IMR-90 (cell line): ENCODE data around the gene OBI1. TPM values are rescaled to one million over a fixed set of nuclear protein-coding genes. Genes with fewer than 3 reads are reported as not detected.

ENCODE experiments used
- ATAC-seq: fragments of 200-7000 bp; cut with Tn5 transposase; 2 replicates; pipeline ENCODE4 v1.9.1; 2020; ENCODE audit warnings: low read depth, mild to moderate bottlenecking, moderate library complexity
- BruUV-seq: library from RNA; stranded (reverse); fragments of 400-500 nt; replicated peaks from 2 replicates; lab custom pipeline; 2021; lab: Mats Ljungman, UMichigan
- CTCF ChIA-PET: fragments of 300-600 bp; formaldehyde crosslinking; extraction: SDS; loops from one replicate; lab custom pipeline; 2021; ENCODE audit warnings: antibody characterized with exemption; lab: Yijun Ruan, JAX
- POLR2A ChIA-PET: fragments of 300-600 bp; sonication (Branson Sonifier 250); formaldehyde crosslinking; loops from one replicate; lab custom pipeline; 2022; ENCODE audit warnings: antibody characterized with exemption; ENCODE audit not compliant: unreplicated experiment; lab: Charles Lee
- DNase-seq: peaks from one replicate; pipeline ENCODE4 v3.0.0; 2013
- H2AFZ ChIP-seq: replicated peaks from 2 replicates; pipeline ENCODE3; 2013; ENCODE audit warnings: low read length, mild to moderate bottlenecking; ENCODE audit not compliant: poor library complexity
- H2AK5ac ChIP-seq: 2 replicates; pipeline ENCODE4 v1.6.1; 2013; ENCODE audit warnings: low read depth, low read length, inconsistent platforms
- H2AK9ac ChIP-seq: replicated peaks from 2 replicates; pipeline ENCODE3; 2013; ENCODE audit warnings: mild to moderate bottlenecking, low read depth, low read length, moderate library complexity; ENCODE audit not compliant: poor library complexity
- H2BK120ac ChIP-seq: 2 replicates; pipeline ENCODE4 v1.6.1; 2013; ENCODE audit warnings: low read depth, low read length, inconsistent platforms
- H2BK15ac ChIP-seq: 3 replicates; pipeline ENCODE4 v1.6.1; 2013; ENCODE audit warnings: low read depth, low read length, inconsistent platforms
- H2BK20ac ChIP-seq: 2 replicates; pipeline ENCODE4 v1.6.1; 2013; ENCODE audit warnings: low read depth, mild to moderate bottlenecking, inconsistent platforms, low read length, moderate library complexity
- H2BK5ac ChIP-seq: 2 replicates; pipeline ENCODE4 v1.6.1; 2013; ENCODE audit warnings: mild to moderate bottlenecking, low read depth, low read length, inconsistent platforms; ENCODE audit not compliant: poor library complexity, severe bottlenecking
- H3K14ac ChIP-seq: replicated peaks from 2 replicates; pipeline ENCODE4 v1.6.1; 2013; ENCODE audit warnings: low read depth, low read length, inconsistent platforms
- H3K18ac ChIP-seq: 2 replicates; pipeline ENCODE4 v1.6.1; 2013; ENCODE audit warnings: low read depth, low read length, control low read depth
- H3K23ac ChIP-seq: 2 replicates; pipeline ENCODE4 v1.6.1; 2013; ENCODE audit warnings: low read depth, low read length, inconsistent platforms
- H3K27ac ChIP-seq: 2 replicates; pipeline ENCODE4 v1.5.1; 2013; ENCODE audit warnings: mild to moderate bottlenecking, control low read depth, low read length; ENCODE audit not compliant: insufficient read depth
- H3K27me3 ChIP-seq: 2 replicates; pipeline ENCODE4 v1.6.1; 2013; ENCODE audit warnings: low read length; ENCODE audit not compliant: control insufficient read depth, insufficient read depth
- H3K36me3 ChIP-seq: 2 replicates; pipeline ENCODE4 v1.6.1; 2013; ENCODE audit warnings: low read length, mixed read lengths; ENCODE audit not compliant: control insufficient read depth, insufficient read depth
- H3K4ac ChIP-seq: 2 replicates; pipeline ENCODE4 v1.6.1; 2013; ENCODE audit warnings: low read depth, low read length, inconsistent platforms
- H3K4me1 ChIP-seq: 2 replicates; pipeline ENCODE4 v1.6.1; 2013; ENCODE audit warnings: low read length, mixed read lengths; ENCODE audit not compliant: control insufficient read depth, insufficient read depth
- H3K4me2 ChIP-seq: 2 replicates; pipeline ENCODE4 v1.6.1; 2013; ENCODE audit warnings: low read depth, mild to moderate bottlenecking, control low read depth, low read length, moderate library complexity
- H3K4me3 ChIP-seq: 2 replicates; pipeline ENCODE4 v1.5.1; 2013; ENCODE audit warnings: low read depth, mild to moderate bottlenecking, control low read depth, low read length, moderate library complexity; ENCODE audit not compliant: insufficient read depth
- H3K56ac ChIP-seq: 2 replicates; pipeline ENCODE4 v1.6.1; 2013; ENCODE audit warnings: low read length, inconsistent platforms; ENCODE audit not compliant: insufficient read depth; ENCODE audit errors: extremely low read depth
- H3K79me1 ChIP-seq, 2 experiments: 2 replicates each; pipeline ENCODE4 v1.6.1; 2013; ENCODE audit warnings: low read length in 2 of 2, inconsistent platforms in 1 of 2, low read depth in 1 of 2
- H3K9ac ChIP-seq: 2 replicates; pipeline ENCODE4 v1.6.1; 2013; ENCODE audit warnings: low read depth, low read length, control low read depth
- H3K9me1 ChIP-seq: 2 replicates; pipeline ENCODE4 v1.6.1; 2013; ENCODE audit warnings: low read length, inconsistent platforms; ENCODE audit not compliant: insufficient read depth
- H3K9me3 ChIP-seq: 2 replicates; pipeline ENCODE4 v1.6.1; 2013; ENCODE audit warnings: low read length; ENCODE audit not compliant: control insufficient read depth, insufficient read depth
- H4K20me1 ChIP-seq: 2 replicates; pipeline ENCODE4 v1.6.1; 2013; ENCODE audit warnings: low read length, inconsistent platforms; ENCODE audit not compliant: insufficient read depth
- H4K5ac ChIP-seq: 2 replicates; pipeline ENCODE4 v1.6.1; 2013; ENCODE audit warnings: mild to moderate bottlenecking, low read depth, low read length, control low read depth
- H4K8ac ChIP-seq, 2 experiments: 2 replicates each; pipeline ENCODE4 v1.6.1; 2013; ENCODE audit warnings: low read depth in 2 of 2, low read length in 2 of 2, control low read depth in 1 of 2, inconsistent platforms in 1 of 2
- H4K91ac ChIP-seq: 2 replicates; pipeline ENCODE4 v1.6.1; 2013; ENCODE audit warnings: low read depth, low read length, inconsistent platforms; ENCODE audit not compliant: insufficient read depth
- BHLHE40 ChIP-seq: fragments of 150-350 bp; IDR thresholded peaks from 2 replicates; pipeline ENCODE4 v1.6.1; 2016; ENCODE audit warnings: mild to moderate bottlenecking, low read depth, low read length
- CEBPB ChIP-seq: IDR thresholded peaks from 2 replicates; pipeline ENCODE4 v1.6.1; 2012; ENCODE audit warnings: low read depth, low read length, improper control_type of control experiment
- CHD1 ChIP-seq: IDR thresholded peaks from 2 replicates; pipeline ENCODE4 v1.6.1; 2012; ENCODE audit warnings: low read depth, low read length, improper control_type of control experiment
- CTCF ChIP-seq: conservative IDR thresholded peaks from 2 replicates; pipeline ENCODE4 v1.5.1; 2012; ENCODE audit warnings: mild to moderate bottlenecking, low read depth, low read length, improper control_type of control experiment
- ELK1 ChIP-seq: fragments of 150-350 bp; IDR thresholded peaks from 2 replicates; pipeline ENCODE4 v1.6.1; 2016; ENCODE audit warnings: low read depth, mild to moderate bottlenecking, low read length, moderate library complexity, borderline replicate concordance
- FOS ChIP-seq: fragments of 150-350 bp; IDR thresholded peaks from 2 replicates; pipeline ENCODE4 v1.6.1; 2016; ENCODE audit warnings: low read depth, low read length
- MAFK ChIP-seq: IDR thresholded peaks from 2 replicates; pipeline ENCODE4 v1.6.1; 2012; ENCODE audit warnings: low read depth, low read length, improper control_type of control experiment
- MAZ ChIP-seq: IDR thresholded peaks from 2 replicates; pipeline ENCODE4 v1.6.1; 2012; ENCODE audit warnings: low read depth, mild to moderate bottlenecking, low read length, improper control_type of control experiment, moderate library complexity, borderline replicate concordance
- MXI1 ChIP-seq: IDR thresholded peaks from 2 replicates; pipeline ENCODE4 v1.6.1; 2012; ENCODE audit warnings: low read depth, mild to moderate bottlenecking, low read length, moderate library complexity, borderline replicate concordance
- NFE2L2 ChIP-seq: fragments of 150-350 bp; IDR thresholded peaks from 2 replicates; pipeline ENCODE4 v1.6.1; 2016; ENCODE audit warnings: low read depth, mild to moderate bottlenecking, low read length
- POLR2A ChIP-seq: IDR thresholded peaks from 2 replicates; pipeline ENCODE4 v1.6.1; 2012; ENCODE audit warnings: mild to moderate bottlenecking, low read depth, low read length
- RAD21 ChIP-seq: IDR thresholded peaks from 2 replicates; pipeline ENCODE4 v1.6.1; 2012; ENCODE audit warnings: low read length, improper control_type of control experiment
- RCOR1 ChIP-seq: IDR thresholded peaks from 2 replicates; pipeline ENCODE4 v1.6.1; 2012; ENCODE audit warnings: mild to moderate bottlenecking, low read length, improper control_type of control experiment; ENCODE audit not compliant: insufficient replicate concordance
- RFX5 ChIP-seq: IDR thresholded peaks from 2 replicates; pipeline ENCODE4 v1.8.0; 2012; ENCODE audit warnings: low read depth, mild to moderate bottlenecking, low read length, moderate library complexity
- SMC3 ChIP-seq: fragments of 150-350 bp; IDR thresholded peaks from 2 replicates; pipeline ENCODE4 v1.6.1; 2016; ENCODE audit warnings: low read depth, mild to moderate bottlenecking, antibody characterized with exemption, low read length, moderate library complexity
- USF2 ChIP-seq: fragments of 150-350 bp; IDR thresholded peaks from 2 replicates; pipeline ENCODE4 v1.6.1; 2017; ENCODE audit warnings: mild to moderate bottlenecking, antibody characterized with exemption, low read length, low read depth
- WGBS, 2 experiments: methylation state at CpG; one replicate each; pipeline versions ENCODE4 v1.1.5 to v1.1.7; 2013; ENCODE audit warnings: missing lambda C conversion rate in 2 of 2; ENCODE audit not compliant: insufficient read length in 1 of 2; ENCODE audit errors: extremely low coverage in 2 of 2; 5-methylcytosine and 5-hydroxymethylcytosine counted together
- dilution Hi-C: fragments of 300-500 bp; cut with HindIII; formaldehyde crosslinking; loops from one replicate; pipeline ENCODE4 v1.14.3; 2018; ENCODE audit warnings: low sequenced_read_pairs; ENCODE audit not compliant: unreplicated experiment
- in situ Hi-C: fragments of 300-500 bp; cut with MboI; formaldehyde crosslinking; loops from 3 replicates; pipeline ENCODE4 v1.14.3; 2019; ENCODE audit warnings: low sequenced_read_pairs, inconsistent platforms, mixed read lengths
- intact Hi-C: fragments of 100-400 bp; cut with micrococcal nuclease; formaldehyde crosslinking; loops from 2 replicates; pipeline ENCODE4 v1.10.0; 2022
- polyA plus RNA-seq, 3 experiments: library from polyadenylated mRNA; depleted of rRNA; stranded (reverse); fragments of >200 nt; gene quantifications; 2 replicates each; pipeline ENCODE4 v1.2.3, GENCODE V29; 2012; ENCODE audit warnings: low replicate concordance in 1 of 3
- total RNA-seq: library from RNA; depleted of rRNA; stranded (reverse); fragments of >200 nt; gene quantifications from 2 replicates; pipeline ENCODE4 v1.2.3, GENCODE V29; 2012

The OBI1 gene
- total and polyA plus RNA-seq, 2 of the 4 experiments (the other 2 are of a cell fraction): 4.4 to 11.8 TPM

- no peak overlapping the region for H3K14ac ChIP-seq
- no peak overlapping the region for H2BK20ac ChIP-seq
- no peak overlapping the region for H2AFZ ChIP-seq
- ATAC-seq (no peak), DNase-seq (no peak)
- H3K9me1 ChIP-seq: no peaks in the 10 kb centered on the region
- H4K5ac ChIP-seq: no peak overlapping the region
- no peak overlapping the region for H2AK5ac ChIP-seq
- H2BK5ac ChIP-seq: no peak overlapping the region
- POLR2A ChIA-PET: no interaction called here
- TF ChIP-seq FOS (no peak), MAFK (no peak), CEBPB (no peak), BHLHE40 (no peak), CHD1 (no peak), MXI1 (no peak), ELK1 (no peak), POLR2A (no peak), MAZ (no peak), NFE2L2 (no peak), CTCF (no peak), RCOR1 (no peak), RFX5 (no peak), SMC3 (no peak), RAD21 (no peak), USF2 (no peak)
- H2AK9ac ChIP-seq: no peak overlapping the region
- no peak overlapping the region for H4K91ac ChIP-seq
- no peak overlapping the region for H3K27ac ChIP-seq
- H3K27me3 ChIP-seq: no peaks in the 10 kb centered on the region
- no TSS peak for BruUV-seq
- no peak overlapping the region for H3K4me3 ChIP-seq
- CTCF ChIA-PET: no interaction called here
- no peak overlapping the region for H3K9ac ChIP-seq
- dilution Hi-C loops (no loop called here), intact Hi-C loops (no loop called here), in situ Hi-C loops (no loop called here)
- no peak overlapping the region for H2BK15ac ChIP-seq
- H3K79me1 ChIP-seq: no peaks in the 10 kb centered on the region
- no peaks in the 10 kb centered on the region for H3K36me3 ChIP-seq
- no peaks in the 10 kb centered on the region for H3K9me3 ChIP-seq
- no peak overlapping the region for H3K18ac ChIP-seq
- no CpG with 5 or more reads among the region's 5 CpGs for WGBS, 2 experiments
- no peak overlapping the region for H3K4me2 ChIP-seq
- H3K56ac ChIP-seq: no peak overlapping the region
- no peak overlapping the region for H4K8ac ChIP-seq
- H4K20me1 ChIP-seq: no peaks in the 10 kb centered on the region
- H3K23ac ChIP-seq: no peak overlapping the region
- H2BK120ac ChIP-seq: no peak overlapping the region
- H3K4me1 ChIP-seq: no peaks in the 10 kb centered on the region
- no peak overlapping the region for H3K4ac ChIP-seq
Measured at GRCh38 chr13:78566631-78567030, 92.3 kb downstream of the OBI1 start.
